ENCODE results near the gene C5orf24. TPM values are rescaled to one million over a fixed set of nuclear protein-coding genes. Genes with fewer than 3 reads are reported as not detected.

C5orf24 gene
- total RNA-seq, 1 experiment from 2014 or later, result 61.4 TPM

- intact Hi-C loops (cut with micrococcal nuclease), result no loop called here
- Mint-ChIP-seq H3K36me3 (ENCODE audit: insufficient read depth, unreplicated experiment) (peaks cover 96% of the 10 kb centered on the region), H3K9me3 (ENCODE audit: unreplicated experiment) (no peaks in the 10 kb centered on the region), H3K4me1 (ENCODE audit: insufficient read depth, unreplicated experiment) (no peaks in the 10 kb centered on the region), H3K27me3 (ENCODE audit: insufficient read depth, unreplicated experiment) (no peaks in the 10 kb centered on the region), H3K4me3 (ENCODE audit: unreplicated experiment) (no peak overlapping the region), H3K27ac (ENCODE audit: low read depth, unreplicated experiment) (peak overlapping the region; percentile 8)
- DNase-seq (ENCODE audit: unreplicated experiment), result no peak
- TF ChIP-seq, protein P1, sequence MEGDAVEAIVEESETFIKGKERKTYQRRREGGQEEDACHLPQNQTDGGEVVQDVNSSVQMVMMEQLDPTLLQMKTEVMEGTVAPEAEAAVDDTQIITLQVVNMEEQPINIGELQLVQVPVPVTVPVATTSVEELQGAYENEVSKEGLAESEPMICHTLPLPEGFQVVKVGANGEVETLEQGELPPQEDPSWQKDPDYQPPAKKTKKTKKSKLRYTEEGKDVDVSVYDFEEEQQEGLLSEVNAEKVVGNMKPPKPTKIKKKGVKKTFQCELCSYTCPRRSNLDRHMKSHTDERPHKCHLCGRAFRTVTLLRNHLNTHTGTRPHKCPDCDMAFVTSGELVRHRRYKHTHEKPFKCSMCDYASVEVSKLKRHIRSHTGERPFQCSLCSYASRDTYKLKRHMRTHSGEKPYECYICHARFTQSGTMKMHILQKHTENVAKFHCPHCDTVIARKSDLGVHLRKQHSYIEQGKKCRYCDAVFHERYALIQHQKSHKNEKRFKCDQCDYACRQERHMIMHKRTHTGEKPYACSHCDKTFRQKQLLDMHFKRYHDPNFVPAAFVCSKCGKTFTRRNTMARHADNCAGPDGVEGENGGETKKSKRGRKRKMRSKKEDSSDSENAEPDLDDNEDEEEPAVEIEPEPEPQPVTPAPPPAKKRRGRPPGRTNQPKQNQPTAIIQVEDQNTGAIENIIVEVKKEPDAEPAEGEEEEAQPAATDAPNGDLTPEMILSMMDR (IDR thresholded peaks at IDR 0.05; ENCODE audit: unreplicated experiment), result no peak
- ChIA-PET CTCF (interaction anchor here (0.6 to 1.0 kb wide), 3 partner anchors 16 to 773 kb away, joined by 3 to 5 read pairs (median 3); no protein-coding TSS in a partner anchor), POLR2A (interaction anchor here (2.7 kb wide), 1 partner anchor 24 kb away, joined by 10 read pairs; the partner anchor contains the start of gene C5orf24)
- BruUV-seq (replicated peaks), result no TSS peak
Measured at GRCh38 chr5:134821841-134822240, 23.9 kb upstream of the C5orf24 start.

DNA sequence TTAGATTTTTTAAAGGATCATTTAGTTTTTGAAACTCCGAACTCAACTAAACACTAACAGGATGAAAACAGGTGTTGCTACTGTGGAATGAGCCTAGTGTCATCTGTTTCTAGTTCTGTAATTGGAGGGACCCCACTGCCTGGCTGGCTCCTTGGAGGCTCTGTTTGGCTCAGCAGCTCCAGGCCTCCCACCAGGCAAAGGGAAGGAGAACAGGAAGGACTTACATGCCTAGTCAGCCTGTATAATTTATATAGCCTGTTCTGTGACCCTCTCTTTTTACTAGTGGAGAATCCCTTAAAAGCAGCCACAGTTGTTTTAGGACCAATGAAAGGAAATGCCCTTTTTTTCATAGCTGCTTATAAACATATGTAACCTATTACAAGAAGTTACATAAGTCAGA lies 21.1 kb upstream of the C5orf24 start:
- Mint-ChIP-seq H3K9me3 (ENCODE audit: unreplicated experiment) (no peaks in the 10 kb centered on the region), H3K36me3 (ENCODE audit: insufficient read depth, unreplicated experiment) (peaks cover 94% of the 10 kb centered on the region), H3K27me3 (ENCODE audit: insufficient read depth, unreplicated experiment) (no peaks in the 10 kb centered on the region), H3K4me3 (ENCODE audit: unreplicated experiment) (no peak overlapping the region), H3K4me1 (ENCODE audit: insufficient read depth, unreplicated experiment) (no peaks in the 10 kb centered on the region), H3K27ac (ENCODE audit: low read depth, unreplicated experiment) (no peak overlapping the region)
- no peak for DNase-seq (ENCODE audit: unreplicated experiment)
- intact Hi-C loops (cut with micrococcal nuclease), result no loop called here
- BruUV-seq (replicated peaks), result no TSS peak
- TF ChIP-seq, protein P1 (IDR thresholded peaks at IDR 0.05; ENCODE audit: unreplicated experiment), result no peak
- POLR2A ChIA-PET, result interaction anchor here (0.6 to 1.1 kb wide), 2 partner anchors 14 to 67 kb away, joined by 3 read pairs; no protein-coding TSS in a partner anchor
- CTCF ChIA-PET, result interaction anchor here (0.6 to 1.5 kb wide), 3 partner anchors 8 to 139 kb away, joined by 3 read pairs; partner anchors contain the start of gene C5orf24

DNA sequence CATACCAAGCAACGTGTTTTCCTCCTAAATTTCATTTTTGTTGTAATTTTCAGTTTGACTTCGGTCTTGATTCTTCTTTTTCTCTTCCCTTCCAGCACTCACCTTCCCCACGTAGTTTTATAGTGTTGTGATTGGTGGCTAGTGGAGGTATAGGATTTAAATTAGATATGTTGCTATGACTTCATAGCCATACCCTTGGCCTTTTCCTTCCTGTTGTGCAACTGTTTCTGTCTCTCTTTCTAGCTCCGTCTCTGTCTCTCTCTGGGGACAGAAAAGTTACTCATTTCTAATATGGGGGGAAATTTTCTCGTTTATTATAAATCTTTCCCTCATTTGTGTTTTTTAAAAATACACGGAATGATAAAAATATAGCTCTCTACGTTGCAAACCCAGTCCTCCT lies 20.6 kb upstream of the C5orf24 start:
- Mint-ChIP-seq H3K4me3 (ENCODE audit: unreplicated experiment) (no peak overlapping the region), H3K9me3 (ENCODE audit: unreplicated experiment) (no peaks in the 10 kb centered on the region), H3K27me3 (ENCODE audit: insufficient read depth, unreplicated experiment) (no peaks in the 10 kb centered on the region), H3K36me3 (ENCODE audit: insufficient read depth, unreplicated experiment) (peaks cover 94% of the 10 kb centered on the region), H3K27ac (ENCODE audit: low read depth, unreplicated experiment) (no peak overlapping the region), H3K4me1 (ENCODE audit: insufficient read depth, unreplicated experiment) (no peaks in the 10 kb centered on the region)
- CTCF ChIA-PET, result interaction anchor here (0.5 to 1.5 kb wide), 3 partner anchors 15 to 139 kb away, joined by 3 read pairs; partner anchors contain the start of gene C5orf24
- no peak for DNase-seq (ENCODE audit: unreplicated experiment)
- POLR2A ChIA-PET, result interaction anchor here (0.6 to 1.1 kb wide), 3 partner anchors 14 to 67 kb away, joined by 3 read pairs; partner anchors contain the start of gene C5orf24
- intact Hi-C loops (cut with micrococcal nuclease), result no loop called here
- no TSS peak for BruUV-seq (replicated peaks)
- TF ChIP-seq, protein P1 (IDR thresholded peaks at IDR 0.05; ENCODE audit: unreplicated experiment), result no peak

DNA sequence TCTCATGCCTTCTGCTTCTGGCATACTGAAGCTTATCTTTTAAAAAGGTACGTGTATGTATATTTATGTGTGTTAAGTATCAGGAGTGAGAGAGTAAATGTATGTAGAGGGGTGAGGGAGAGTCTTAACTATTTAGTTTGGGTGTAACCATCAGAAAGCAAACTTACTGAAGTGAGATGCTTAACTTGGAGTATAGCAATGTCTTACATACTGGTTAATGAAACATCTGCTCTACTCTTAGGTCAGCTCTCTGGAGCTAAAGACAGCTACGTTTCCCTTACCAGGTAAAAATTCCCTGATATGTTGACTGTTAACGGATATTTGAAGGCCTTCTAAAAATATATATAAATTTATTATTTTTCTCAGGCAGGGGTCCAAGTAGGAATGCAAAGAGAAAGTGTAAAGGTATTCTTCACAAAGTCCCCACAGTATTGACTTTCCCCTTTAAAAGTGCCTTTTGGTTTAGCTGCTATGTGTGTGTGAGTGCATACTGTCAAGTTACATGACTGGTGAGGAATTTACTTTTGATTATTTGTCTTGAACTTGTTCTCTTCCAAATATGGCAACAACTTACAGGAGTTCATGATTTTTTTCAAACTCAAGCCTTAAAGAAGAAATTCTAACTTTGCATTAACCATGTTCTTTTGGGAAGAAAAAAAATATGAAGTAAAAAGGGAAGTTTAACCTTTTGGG lies 12.3 kb upstream of the C5orf24 start:
- intact Hi-C loops (cut with micrococcal nuclease), result no loop called here
- H3K27ac Mint-ChIP-seq (ENCODE audit: low read depth, unreplicated experiment), result no peak overlapping the region
- H3K4me1 Mint-ChIP-seq (ENCODE audit: insufficient read depth, unreplicated experiment), result no peaks in the 10 kb centered on the region
- H3K36me3 Mint-ChIP-seq (ENCODE audit: insufficient read depth, unreplicated experiment), result peaks cover 95% of the 10 kb centered on the region
- TF ChIP-seq, protein P1 (IDR thresholded peaks at IDR 0.05; ENCODE audit: unreplicated experiment), result no peak
- H3K27me3 Mint-ChIP-seq (ENCODE audit: insufficient read depth, unreplicated experiment), result no peaks in the 10 kb centered on the region
- no peak overlapping the region for H3K4me3 Mint-ChIP-seq (ENCODE audit: unreplicated experiment)
- CTCF ChIA-PET, result interaction anchor here (1.0 to 1.9 kb wide), 3 partner anchors 11 to 16 kb away, joined by 3 to 7 read pairs (median 4); no protein-coding TSS in a partner anchor
- no TSS peak for BruUV-seq (replicated peaks)
- DNase-seq (ENCODE audit: unreplicated experiment), result no peak
- POLR2A ChIA-PET, result interaction anchor here (1.2 to 2.5 kb wide), 4 partner anchors 9 to 15 kb away, joined by 4 to 9 read pairs (median 6); partner anchors contain the start of gene C5orf24
- H3K9me3 Mint-ChIP-seq (ENCODE audit: unreplicated experiment), result no peaks in the 10 kb centered on the region
